ENCODE data around the gene CDH4. TPM values are rescaled to one million over a fixed set of nuclear protein-coding genes. Genes with fewer than 3 reads are reported as not detected.

Gene CDH4
- total RNA-seq, 1 donor from 2014 or later = 39.7 TPM

DNA sequence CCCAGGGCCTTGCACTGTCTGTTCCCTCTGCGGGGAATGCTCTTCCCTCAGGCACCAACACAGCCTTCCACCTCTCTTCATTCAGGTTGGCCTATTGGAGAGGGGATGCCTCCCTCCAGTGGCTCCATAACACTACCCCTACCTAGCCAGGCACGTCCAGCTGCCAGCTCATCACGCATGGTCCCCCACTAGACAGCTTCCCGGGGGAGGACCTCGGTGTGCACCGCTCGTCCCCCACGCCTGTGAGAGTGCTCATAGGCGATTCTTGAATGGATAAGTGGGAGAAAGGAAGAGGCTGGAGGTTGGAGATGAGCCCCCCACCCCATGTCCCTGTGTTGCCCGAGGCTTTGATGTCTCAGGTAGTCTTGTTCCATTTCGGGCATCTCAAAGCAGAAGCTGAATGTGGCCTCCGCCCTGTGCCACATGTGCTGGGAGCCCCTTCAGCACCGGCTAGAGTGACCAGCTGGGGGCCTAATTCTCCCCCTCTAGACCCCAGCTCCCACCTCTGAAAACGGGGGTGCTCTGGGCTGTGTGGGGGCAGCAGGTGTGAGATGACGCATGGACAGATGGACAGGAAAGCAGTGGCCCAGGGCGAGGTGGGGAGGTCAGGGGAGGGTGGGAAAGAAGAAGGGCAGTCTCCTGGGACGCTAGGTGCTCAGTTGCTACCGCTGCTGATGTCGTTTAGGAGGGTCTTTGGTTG is 480.6 kb downstream of the CDH4 start:
- TF ChIP-seq, protein P1, sequence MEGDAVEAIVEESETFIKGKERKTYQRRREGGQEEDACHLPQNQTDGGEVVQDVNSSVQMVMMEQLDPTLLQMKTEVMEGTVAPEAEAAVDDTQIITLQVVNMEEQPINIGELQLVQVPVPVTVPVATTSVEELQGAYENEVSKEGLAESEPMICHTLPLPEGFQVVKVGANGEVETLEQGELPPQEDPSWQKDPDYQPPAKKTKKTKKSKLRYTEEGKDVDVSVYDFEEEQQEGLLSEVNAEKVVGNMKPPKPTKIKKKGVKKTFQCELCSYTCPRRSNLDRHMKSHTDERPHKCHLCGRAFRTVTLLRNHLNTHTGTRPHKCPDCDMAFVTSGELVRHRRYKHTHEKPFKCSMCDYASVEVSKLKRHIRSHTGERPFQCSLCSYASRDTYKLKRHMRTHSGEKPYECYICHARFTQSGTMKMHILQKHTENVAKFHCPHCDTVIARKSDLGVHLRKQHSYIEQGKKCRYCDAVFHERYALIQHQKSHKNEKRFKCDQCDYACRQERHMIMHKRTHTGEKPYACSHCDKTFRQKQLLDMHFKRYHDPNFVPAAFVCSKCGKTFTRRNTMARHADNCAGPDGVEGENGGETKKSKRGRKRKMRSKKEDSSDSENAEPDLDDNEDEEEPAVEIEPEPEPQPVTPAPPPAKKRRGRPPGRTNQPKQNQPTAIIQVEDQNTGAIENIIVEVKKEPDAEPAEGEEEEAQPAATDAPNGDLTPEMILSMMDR (IDR thresholded peaks at IDR 0.05; ENCODE audit: insufficient read depth, low read length, poor library complexity, severe bottlenecking) = no peak
- H3K4me3 ChIP-seq (ENCODE audit: low read depth, low read length) = no peak overlapping the region
- no peaks in the 10 kb centered on the region for H3K36me3 ChIP-seq (ENCODE audit: control insufficient read depth, insufficient read depth, low read length)
- peaks cover 11% of the 10 kb centered on the region for H3K27me3 ChIP-seq (ENCODE audit: control insufficient read depth, insufficient read depth, low read length)
- no peak for DNase-seq (ENCODE audit: low read depth)

DNA sequence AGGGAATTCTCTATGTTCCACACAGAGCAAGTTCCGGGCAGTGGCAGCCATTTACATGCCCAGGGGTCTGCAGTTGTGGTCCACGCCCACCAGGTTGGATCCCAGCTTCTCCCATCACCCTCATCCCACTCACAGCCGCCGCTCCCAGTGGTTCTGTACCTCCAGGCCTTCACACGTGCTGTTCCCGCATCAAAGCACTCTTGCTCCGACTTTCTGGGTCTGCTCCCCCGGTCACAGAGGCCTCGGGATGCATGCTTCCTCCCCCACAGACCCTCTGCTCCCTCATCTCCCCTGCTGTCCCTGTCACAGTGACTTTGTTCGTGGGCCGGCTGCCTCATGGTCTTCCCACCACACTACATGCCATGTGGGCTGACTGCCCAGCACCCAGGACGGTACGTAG is 481.2 kb downstream of the CDH4 start:
- TF ChIP-seq, protein P1 (IDR thresholded peaks at IDR 0.05; ENCODE audit: insufficient read depth, low read length, poor library complexity, severe bottlenecking) = no peak
- Histone ChIP-seq H3K36me3 (ENCODE audit: control insufficient read depth, insufficient read depth, low read length) (no peaks in the 10 kb centered on the region), H3K27me3 (ENCODE audit: control insufficient read depth, insufficient read depth, low read length) (peaks cover 11% of the 10 kb centered on the region), H3K4me3 (ENCODE audit: low read depth, low read length) (no peak overlapping the region)
- no peak for DNase-seq (ENCODE audit: low read depth)

DNA sequence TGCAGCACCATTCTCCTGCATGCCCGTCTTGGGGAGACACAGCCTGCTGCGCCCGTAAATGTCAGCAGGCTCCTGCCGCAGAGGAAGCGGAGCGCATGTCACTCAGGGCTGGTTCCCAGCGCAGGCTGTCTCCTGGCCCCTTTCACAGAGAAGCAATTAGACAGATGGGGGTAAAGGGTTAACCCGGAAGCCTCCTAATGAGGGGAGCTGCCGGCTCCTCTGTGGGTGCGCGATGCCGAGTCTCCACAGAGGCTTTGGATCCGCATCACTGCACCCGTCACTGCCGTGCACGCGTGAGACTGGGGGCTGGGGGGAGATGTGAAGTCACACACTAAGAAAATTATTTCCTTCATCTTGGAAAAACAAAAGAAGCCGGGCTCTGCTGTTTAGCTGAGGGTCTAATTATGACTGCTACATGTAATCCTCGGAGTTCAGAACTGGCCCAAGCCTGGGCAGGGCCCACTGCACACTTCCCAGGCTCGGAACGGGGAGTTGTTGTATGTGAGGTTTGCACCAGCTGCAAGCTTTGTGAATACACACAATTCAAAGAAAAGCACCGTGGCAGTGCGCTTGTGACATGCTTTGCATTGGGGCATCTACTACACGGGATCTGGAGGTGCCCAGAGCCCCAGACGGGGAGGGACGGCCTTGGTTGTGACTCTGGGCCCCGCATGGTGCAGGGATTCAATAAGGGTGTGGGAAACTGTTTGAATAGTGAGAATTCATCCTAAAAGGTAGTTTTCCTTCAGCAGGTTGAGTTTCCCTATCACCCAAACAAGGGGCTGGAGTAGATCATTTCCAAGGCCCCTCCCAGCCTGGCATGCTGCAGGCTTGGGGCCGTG is 482.1 kb downstream of the CDH4 start:
- H3K4me3 ChIP-seq (ENCODE audit: low read depth, low read length) = no peak overlapping the region
- no peak for DNase-seq (ENCODE audit: low read depth)
- TF ChIP-seq, protein P1 (IDR thresholded peaks at IDR 0.05; ENCODE audit: insufficient read depth, low read length, poor library complexity, severe bottlenecking) = no peak
- H3K27me3 ChIP-seq (ENCODE audit: control insufficient read depth, insufficient read depth, low read length) = peaks cover 11% of the 10 kb centered on the region
- H3K36me3 ChIP-seq (ENCODE audit: control insufficient read depth, insufficient read depth, low read length) = no peaks in the 10 kb centered on the region

DNA sequence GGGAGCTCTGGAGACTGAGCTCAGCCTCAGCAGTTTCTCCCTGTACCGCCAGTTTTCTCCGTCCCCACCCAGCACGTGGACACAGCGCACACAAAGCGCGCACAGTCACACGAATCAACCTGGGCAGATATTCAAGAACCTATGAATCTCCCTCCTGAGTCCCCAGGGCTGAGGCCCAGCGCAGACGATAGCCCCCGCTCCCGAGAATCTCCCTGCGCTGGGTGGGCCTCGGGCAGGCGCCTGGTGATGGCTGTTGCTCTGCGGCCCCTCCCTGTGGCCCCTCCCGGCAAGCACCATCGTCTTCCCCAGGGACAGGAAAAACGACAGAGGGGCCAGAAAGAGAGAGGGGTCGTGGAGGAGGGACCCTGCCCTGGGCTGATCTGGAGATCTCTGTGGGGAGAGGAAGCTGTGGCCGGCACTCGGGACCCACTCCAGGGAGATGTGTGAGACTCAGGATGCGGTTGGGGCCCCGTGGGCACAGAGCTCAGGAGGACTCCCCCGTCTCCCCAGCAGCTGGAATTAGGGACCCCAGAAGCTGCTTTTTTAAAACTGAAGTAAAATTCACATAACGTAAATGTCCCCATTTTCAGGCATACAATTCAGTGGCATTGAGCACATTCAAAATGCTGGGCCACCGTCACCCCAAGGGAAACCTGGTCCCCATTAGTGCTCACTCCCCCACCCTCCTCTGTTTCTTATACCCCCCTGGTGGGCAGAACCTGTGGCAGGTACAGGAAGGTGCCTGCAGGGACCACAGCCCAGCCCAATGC is 482.9 kb downstream of the CDH4 start:
- Histone ChIP-seq H3K4me3 (ENCODE audit: low read depth, low read length) (no peak overlapping the region), H3K27me3 (ENCODE audit: control insufficient read depth, insufficient read depth, low read length) (peaks cover 11% of the 10 kb centered on the region), H3K36me3 (ENCODE audit: control insufficient read depth, insufficient read depth, low read length) (no peaks in the 10 kb centered on the region)
- TF ChIP-seq, protein P1 (IDR thresholded peaks at IDR 0.05; ENCODE audit: insufficient read depth, low read length, poor library complexity, severe bottlenecking) = no peak
- DNase-seq (ENCODE audit: low read depth) = no peak

DNA sequence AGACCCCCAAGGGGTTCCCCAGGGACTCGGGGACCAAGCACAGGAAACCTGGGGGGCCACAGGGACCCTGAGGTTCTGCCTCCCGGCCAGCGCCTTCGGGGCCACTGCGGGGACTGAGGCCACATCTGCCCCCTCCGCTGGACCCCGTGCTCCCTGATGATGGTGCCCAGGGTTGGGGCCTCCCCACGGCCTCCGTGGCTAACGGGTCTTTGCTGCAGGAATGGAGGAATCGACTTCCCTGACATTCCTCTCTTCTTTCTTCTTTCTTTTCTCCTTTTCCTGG is 483.4 kb downstream of the CDH4 start:
- peaks cover 11% of the 10 kb centered on the region for H3K27me3 ChIP-seq (ENCODE audit: control insufficient read depth, insufficient read depth, low read length)
- TF ChIP-seq, protein P1 (IDR thresholded peaks at IDR 0.05; ENCODE audit: insufficient read depth, low read length, poor library complexity, severe bottlenecking) = no peak
- DNase-seq (ENCODE audit: low read depth) = no peak
- H3K4me3 ChIP-seq (ENCODE audit: low read depth, low read length) = no peak overlapping the region
- no peaks in the 10 kb centered on the region for H3K36me3 ChIP-seq (ENCODE audit: control insufficient read depth, insufficient read depth, low read length)
